Measurements from ENCODE around the gene NEDD9. TPM values are rescaled to one million over a fixed set of nuclear protein-coding genes. Genes with fewer than 3 reads are reported as not detected.

The NEDD9 gene
- total RNA-seq, 2 donors from 2014 or later: 63.5 to 64.9 TPM

- Mint-ChIP-seq H3K27ac (peak overlapping the region; percentile 83), H3K4me1 (peaks cover 43% of the 10 kb centered on the region), H3K4me3 (no peak overlapping the region), H3K36me3 (ENCODE audit: low read depth) (peaks cover 5% of the 10 kb centered on the region), H3K27me3 (no peaks in the 10 kb centered on the region)
- no peak for ATAC-seq
- no peaks in the 10 kb centered on the region for H3K9me3 ChIP-seq (ENCODE audit: control insufficient read depth, low read length, poor library complexity, severe bottlenecking)
- DNase-seq: no peak
These were observed 6.5 kb downstream of the NEDD9 start for GRCh38 chr6:11226005-11226404.

- ATAC-seq (peak; percentile 12), DNase-seq (no peak)
- H3K4me3 Mint-ChIP-seq: peak overlapping the region; percentile 83
- H3K27me3 Mint-ChIP-seq: no peaks in the 10 kb centered on the region
- H3K36me3 Mint-ChIP-seq (ENCODE audit: low read depth): peaks cover 5% of the 10 kb centered on the region
- no peaks in the 10 kb centered on the region for H3K9me3 ChIP-seq (ENCODE audit: control insufficient read depth, low read length, poor library complexity, severe bottlenecking)
- peak overlapping the region; percentile 83 for H3K27ac Mint-ChIP-seq
- H3K4me1 Mint-ChIP-seq: peaks cover 42% of the 10 kb centered on the region
These were observed 7.5 kb downstream of the NEDD9 start for GRCh38 chr6:11224966-11225463.

GRCh38 chr6:11224252-11224965, 8.1 kb downstream of the NEDD9 start:
- H3K4me1 Mint-ChIP-seq: peaks cover 39% of the 10 kb centered on the region

GRCh38 chr6:11223286-11223864, 9.1 kb downstream of the NEDD9 start:
- DNase-seq: no peak
- ATAC-seq: no peak
- H3K4me1 Mint-ChIP-seq: peaks cover 45% of the 10 kb centered on the region
- no peaks in the 10 kb centered on the region for H3K27me3 Mint-ChIP-seq
- peak overlapping the region; percentile 83 for H3K4me3 Mint-ChIP-seq
- peaks cover 5% of the 10 kb centered on the region for H3K36me3 Mint-ChIP-seq (ENCODE audit: low read depth)
- H3K9me3 ChIP-seq (ENCODE audit: control insufficient read depth, low read length, poor library complexity, severe bottlenecking): no peaks in the 10 kb centered on the region
- peak overlapping the region; percentile 83 for H3K27ac Mint-ChIP-seq

More at GRCh38 chr6:11224252-11224965, 8.1 kb downstream of the NEDD9 start:
- H3K27ac Mint-ChIP-seq: peak overlapping the region; percentile 83
- peak overlapping the region; percentile 83 for H3K4me3 Mint-ChIP-seq
- H3K9me3 ChIP-seq (ENCODE audit: control insufficient read depth, low read length, poor library complexity, severe bottlenecking): no peaks in the 10 kb centered on the region
- no peaks in the 10 kb centered on the region for H3K27me3 Mint-ChIP-seq
- DNase-seq (no peak), ATAC-seq (peak; percentile 81)
- H3K36me3 Mint-ChIP-seq (ENCODE audit: low read depth): peaks cover 5% of the 10 kb centered on the region

GRCh38 chr6:11222385-11223277, 9.8 kb downstream of the NEDD9 start:
- Mint-ChIP-seq H3K36me3 (ENCODE audit: low read depth) (peaks cover under 1% of the 10 kb centered on the region), H3K27me3 (no peaks in the 10 kb centered on the region), H3K27ac (peak overlapping the region; percentile 83), H3K4me1 (peaks cover 50% of the 10 kb centered on the region), H3K4me3 (peak overlapping the region; percentile 43)
- no peaks in the 10 kb centered on the region for H3K9me3 ChIP-seq (ENCODE audit: control insufficient read depth, low read length, poor library complexity, severe bottlenecking)
- DNase-seq: no peak
- no peak for ATAC-seq

- H3K4me3 Mint-ChIP-seq: no peak overlapping the region
- no peaks in the 10 kb centered on the region for H3K36me3 Mint-ChIP-seq (ENCODE audit: low read depth)
- ATAC-seq (no peak), DNase-seq (no peak)
- H3K27me3 Mint-ChIP-seq: no peaks in the 10 kb centered on the region
- peaks cover 49% of the 10 kb centered on the region for H3K4me1 Mint-ChIP-seq
- no peak overlapping the region for H3K27ac Mint-ChIP-seq
- H3K9me3 ChIP-seq (ENCODE audit: control insufficient read depth, low read length, poor library complexity, severe bottlenecking): no peaks in the 10 kb centered on the region
These were observed 10.7 kb downstream of the NEDD9 start for GRCh38 chr6:11221623-11222384.

GRCh38 chr6:11219400-11219834, 13.1 kb downstream of the NEDD9 start:
- H3K4me3 Mint-ChIP-seq: no peak overlapping the region
- DNase-seq: no peak
- no peak overlapping the region for H3K27ac Mint-ChIP-seq
- H3K27me3 Mint-ChIP-seq: no peaks in the 10 kb centered on the region
- H3K4me1 Mint-ChIP-seq: peaks cover 37% of the 10 kb centered on the region
- no peaks in the 10 kb centered on the region for H3K9me3 ChIP-seq (ENCODE audit: control insufficient read depth, low read length, poor library complexity, severe bottlenecking)
- ATAC-seq: no peak
- H3K36me3 Mint-ChIP-seq (ENCODE audit: low read depth): no peaks in the 10 kb centered on the region

- no peak overlapping the region for H3K27ac Mint-ChIP-seq
- H3K9me3 ChIP-seq (ENCODE audit: control insufficient read depth, low read length, poor library complexity, severe bottlenecking): no peaks in the 10 kb centered on the region
- ATAC-seq (no peak), DNase-seq (no peak)
- no peaks in the 10 kb centered on the region for H3K36me3 Mint-ChIP-seq (ENCODE audit: low read depth)
- H3K4me3 Mint-ChIP-seq: no peak overlapping the region
- peaks cover 34% of the 10 kb centered on the region for H3K4me1 Mint-ChIP-seq
- no peaks in the 10 kb centered on the region for H3K27me3 Mint-ChIP-seq
These were observed 13.7 kb downstream of the NEDD9 start for GRCh38 chr6:11218538-11219399.

- Mint-ChIP-seq H3K27ac (peak overlapping the region; percentile 51), H3K4me1 (peaks cover 31% of the 10 kb centered on the region), H3K36me3 (ENCODE audit: low read depth) (no peaks in the 10 kb centered on the region), H3K27me3 (no peaks in the 10 kb centered on the region), H3K4me3 (peak overlapping the region; percentile 28)
- DNase-seq: no peak
- ATAC-seq: no peak
- H3K9me3 ChIP-seq (ENCODE audit: control insufficient read depth, low read length, poor library complexity, severe bottlenecking): no peaks in the 10 kb centered on the region
These were observed 14.4 kb downstream of the NEDD9 start for GRCh38 chr6:11218102-11218442.

GRCh38 chr6:11217360-11218101, 14.9 kb downstream of the NEDD9 start:
- ATAC-seq (no peak), DNase-seq (no peak)
- no peak overlapping the region for H3K4me3 Mint-ChIP-seq
- peaks cover 28% of the 10 kb centered on the region for H3K4me1 Mint-ChIP-seq
- H3K9me3 ChIP-seq (ENCODE audit: control insufficient read depth, low read length, poor library complexity, severe bottlenecking): no peaks in the 10 kb centered on the region
- H3K27ac Mint-ChIP-seq: peak overlapping the region; percentile 51
- no peaks in the 10 kb centered on the region for H3K27me3 Mint-ChIP-seq
- peaks cover 5% of the 10 kb centered on the region for H3K36me3 Mint-ChIP-seq (ENCODE audit: low read depth)

GRCh38 chr6:11215773-11216172, 16.7 kb downstream of the NEDD9 start:
- H3K9me3 ChIP-seq (ENCODE audit: control insufficient read depth, low read length, poor library complexity, severe bottlenecking): no peaks in the 10 kb centered on the region
- H3K27me3 Mint-ChIP-seq: no peaks in the 10 kb centered on the region

More at GRCh38 chr6:11215773-11216172, 16.7 kb downstream of the NEDD9 start:
- no peak for ATAC-seq
- H3K27ac Mint-ChIP-seq: no peak overlapping the region
- H3K4me1 Mint-ChIP-seq: peaks cover 23% of the 10 kb centered on the region
- DNase-seq: no peak
- peaks cover 6% of the 10 kb centered on the region for H3K36me3 Mint-ChIP-seq (ENCODE audit: low read depth)
- no peak overlapping the region for H3K4me3 Mint-ChIP-seq
